ENCODE data around the gene DNAJC6.
"Not testable (repeated sequence)": the region's sequence is repeated elsewhere in the genome, so short reads cannot be mapped to it uniquely, and the experiment has no call there.

The DNAJC6 gene

GRCh38 chr1:65360648-65361047, 51.3 kb downstream of the DNAJC6 start:
- DNase-seq: no peak

GRCh38 chr1:65362545-65362944, 53.2 kb downstream of the DNAJC6 start:
- DNase-seq: no peak

GRCh38 chr1:65363484-65363883, 54.1 kb downstream of the DNAJC6 start:
- DNase-seq: no peak

GRCh38 chr1:65368403-65368802, 59.1 kb downstream of the DNAJC6 start:
- no peak for DNase-seq

GRCh38 chr1:65371544-65371943, 62.2 kb downstream of the DNAJC6 start:
- no peak for DNase-seq

GRCh38 chr1:65372557-65372956, 63.2 kb downstream of the DNAJC6 start:
- no peak for DNase-seq

- no peak for DNase-seq
Observed at GRCh38 chr1:65377496-65378246, 68.3 kb downstream of the DNAJC6 start.

- DNase-seq: no peak
Observed at GRCh38 chr1:65378247-65378946, 69.1 kb downstream of the DNAJC6 start.

GRCh38 chr1:65384426-65384825, 75.1 kb downstream of the DNAJC6 start:
- DNase-seq: not testable (repeated sequence)

GRCh38 chr1:65386439-65386838, 77.1 kb downstream of the DNAJC6 start:
- no peak for DNase-seq

- DNase-seq: no peak
Observed at GRCh38 chr1:65387821-65388220, 78.5 kb downstream of the DNAJC6 start.

- DNase-seq: no peak
Observed at GRCh38 chr1:65388908-65389695, 79.8 kb downstream of the DNAJC6 start.

GRCh38 chr1:65392497-65392896, 83.2 kb downstream of the DNAJC6 start:
- no peak for DNase-seq

- no peak for DNase-seq
Observed at GRCh38 chr1:65393347-65393746, 84.0 kb downstream of the DNAJC6 start.

- DNase-seq: no peak
Observed at GRCh38 chr1:65393928-65394327, 84.6 kb downstream of the DNAJC6 start.

GRCh38 chr1:65395887-65396612, 86.7 kb downstream of the DNAJC6 start:
- no peak for DNase-seq

GRCh38 chr1:65398083-65398482, 88.7 kb downstream of the DNAJC6 start:
- no peak for DNase-seq

GRCh38 chr1:65399003-65399402, 89.7 kb downstream of the DNAJC6 start:
- no peak for DNase-seq

GRCh38 chr1:65401612-65402011, 92.3 kb downstream of the DNAJC6 start:
- DNase-seq: no peak

- DNase-seq: no peak
Observed at GRCh38 chr1:65404941-65405340, 95.6 kb downstream of the DNAJC6 start.

- no peak for DNase-seq
Observed at GRCh38 chr1:65407877-65408276, 98.5 kb downstream of the DNAJC6 start.

- DNase-seq: no peak
Observed at GRCh38 chr1:65409314-65409713, 100.0 kb downstream of the DNAJC6 start.

GRCh38 chr1:65409816-65410326, 100.5 kb downstream of the DNAJC6 start:
- no peak for DNase-seq
